Loucy (cell line): ENCODE measurements around the gene FKBP14.
A peak's percentile ranks its signal among the peaks of the same experiment; 100 is the strongest.

Source experiments
- H2AFZ ChIP-seq: fragments of 200-600 bp; sonication (generic); 2 replicates; pipeline ENCODE4 v1.6.0; 2016; ENCODE audit warnings: antibody characterized with exemption, mild to moderate bottlenecking, low read length, moderate library complexity
- H3F3A ChIP-seq: fragments of 200-600 bp; 2 replicates; pipeline ENCODE4 v1.6.0; 2016; ENCODE audit warnings: antibody characterized with exemption, low read depth, mild to moderate bottlenecking
- H3K27me3 ChIP-seq: fragments of 200-600 bp; sonication (generic); 2 replicates; pipeline ENCODE4 v1.6.1; 2014; ENCODE audit warnings: low read length, mild to moderate bottlenecking; ENCODE audit not compliant: insufficient read depth, poor library complexity, severe bottlenecking
- H3K36me3 ChIP-seq: fragments of 200-600 bp; sonication (generic); 2 replicates; pipeline ENCODE4 v1.6.1; 2016; ENCODE audit warnings: low read length; ENCODE audit not compliant: insufficient read depth
- H3K4me1 ChIP-seq: fragments of 200-600 bp; sonication (generic); 2 replicates; pipeline ENCODE4 v1.5.1; 2014; ENCODE audit warnings: low read length, mild to moderate bottlenecking; ENCODE audit not compliant: insufficient read depth, poor library complexity, severe bottlenecking
- H3K4me2 ChIP-seq: fragments of 200-600 bp; sonication (generic); 2 replicates; pipeline ENCODE4 v1.6.0; 2014; ENCODE audit warnings: antibody characterized with exemption, low read length, low read depth, mild to moderate bottlenecking; ENCODE audit not compliant: poor library complexity, severe bottlenecking
- H3K4me3 ChIP-seq: fragments of 200-600 bp; sonication (generic); 2 replicates; pipeline ENCODE4 v1.5.1; 2014; ENCODE audit warnings: low read length, mild to moderate bottlenecking, mixed read lengths; ENCODE audit not compliant: poor library complexity, severe bottlenecking
- H3K79me2 ChIP-seq: fragments of 200-600 bp; sonication (generic); 2 replicates; pipeline ENCODE4 v1.6.1; 2014; ENCODE audit warnings: low read length; ENCODE audit not compliant: insufficient read depth
- H3K9ac ChIP-seq: fragments of 200-600 bp; sonication (generic); 2 replicates; pipeline ENCODE4 v1.6.0; 2014; ENCODE audit warnings: mild to moderate bottlenecking, low read depth, low read length, moderate library complexity; ENCODE audit not compliant: poor library complexity, severe bottlenecking
- H3K9me2 ChIP-seq: fragments of 200-600 bp; sonication (generic); replicated peaks from 2 replicates; pipeline ENCODE4 v1.6.1; 2016; ENCODE audit warnings: low read depth, low read length, mixed read lengths
- H3K9me3 ChIP-seq: fragments of 200-600 bp; sonication (generic); 2 replicates; pipeline ENCODE4 v1.6.1; 2014; ENCODE audit warnings: mild to moderate bottlenecking, antibody characterized with exemption, low read length, low read depth; ENCODE audit not compliant: insufficient read depth
- H4K20me1 ChIP-seq: fragments of 200-600 bp; sonication (generic); 2 replicates; pipeline ENCODE4 v1.6.0; 2014; ENCODE audit warnings: antibody characterized with exemption, low read length, mild to moderate bottlenecking; ENCODE audit not compliant: insufficient read depth, poor library complexity, severe bottlenecking
- EZH2phosphoT487 ChIP-seq: fragments of 200-600 bp; IDR thresholded peaks from 2 replicates; pipeline ENCODE4 v1.6.1; 2018; ENCODE audit warnings: antibody characterized with exemption, mild to moderate bottlenecking, moderate library complexity, borderline replicate concordance
- TF ChIP-seq, protein P1 (sequence below): fragments of 200-600 bp; sonication (generic); conservative IDR thresholded peaks from 2 replicates; pipeline ENCODE4 v1.5.1; 2014; ENCODE audit warnings: mild to moderate bottlenecking, antibody characterized with exemption, low read length

Gene FKBP14

DNA sequence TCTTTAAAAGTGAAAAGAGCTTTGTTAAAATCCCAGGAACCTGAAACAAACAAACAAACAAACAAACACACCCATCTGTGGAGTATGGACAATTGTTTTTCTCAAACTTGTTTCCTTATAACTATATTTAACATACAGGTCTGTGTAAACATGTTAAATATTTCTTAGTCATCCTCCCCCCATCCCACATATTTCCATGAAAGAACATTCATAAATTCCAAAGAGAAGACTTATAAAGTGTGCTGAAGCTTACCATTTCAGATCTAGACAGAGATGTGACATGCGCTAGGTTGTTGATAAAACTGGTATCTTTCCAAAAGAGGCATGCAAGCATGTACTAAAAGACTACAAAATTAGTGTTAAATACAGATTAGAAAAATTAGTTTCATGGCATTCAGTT is 6.5 kb downstream of the FKBP14 start:
- Histone ChIP-seq H3K27me3 (no peaks in the 10 kb centered on the region), H3K9me2 (no peaks in the 10 kb centered on the region), H3K36me3 (peaks cover 5% of the 10 kb centered on the region; the same call in 1 of the 2 replicates), H3K4me1 (peaks cover 34% of the 10 kb centered on the region), H3K79me2 (peaks cover 19% of the 10 kb centered on the region; the same call in 1 of the 2 replicates), H3K9me3 (no peaks in the 10 kb centered on the region), H2AFZ (no peak overlapping the region), H3K4me2 (peak overlapping the region; percentile 36), H3K9ac (no peak overlapping the region), H4K20me1 (no peaks in the 10 kb centered on the region), H3K4me3 (no peak overlapping the region), H3F3A (no peaks in the 10 kb centered on the region)
- no peak for TF ChIP-seq EZH2phosphoT487
- TF ChIP-seq, protein P1, sequence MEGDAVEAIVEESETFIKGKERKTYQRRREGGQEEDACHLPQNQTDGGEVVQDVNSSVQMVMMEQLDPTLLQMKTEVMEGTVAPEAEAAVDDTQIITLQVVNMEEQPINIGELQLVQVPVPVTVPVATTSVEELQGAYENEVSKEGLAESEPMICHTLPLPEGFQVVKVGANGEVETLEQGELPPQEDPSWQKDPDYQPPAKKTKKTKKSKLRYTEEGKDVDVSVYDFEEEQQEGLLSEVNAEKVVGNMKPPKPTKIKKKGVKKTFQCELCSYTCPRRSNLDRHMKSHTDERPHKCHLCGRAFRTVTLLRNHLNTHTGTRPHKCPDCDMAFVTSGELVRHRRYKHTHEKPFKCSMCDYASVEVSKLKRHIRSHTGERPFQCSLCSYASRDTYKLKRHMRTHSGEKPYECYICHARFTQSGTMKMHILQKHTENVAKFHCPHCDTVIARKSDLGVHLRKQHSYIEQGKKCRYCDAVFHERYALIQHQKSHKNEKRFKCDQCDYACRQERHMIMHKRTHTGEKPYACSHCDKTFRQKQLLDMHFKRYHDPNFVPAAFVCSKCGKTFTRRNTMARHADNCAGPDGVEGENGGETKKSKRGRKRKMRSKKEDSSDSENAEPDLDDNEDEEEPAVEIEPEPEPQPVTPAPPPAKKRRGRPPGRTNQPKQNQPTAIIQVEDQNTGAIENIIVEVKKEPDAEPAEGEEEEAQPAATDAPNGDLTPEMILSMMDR, result no peak

DNA sequence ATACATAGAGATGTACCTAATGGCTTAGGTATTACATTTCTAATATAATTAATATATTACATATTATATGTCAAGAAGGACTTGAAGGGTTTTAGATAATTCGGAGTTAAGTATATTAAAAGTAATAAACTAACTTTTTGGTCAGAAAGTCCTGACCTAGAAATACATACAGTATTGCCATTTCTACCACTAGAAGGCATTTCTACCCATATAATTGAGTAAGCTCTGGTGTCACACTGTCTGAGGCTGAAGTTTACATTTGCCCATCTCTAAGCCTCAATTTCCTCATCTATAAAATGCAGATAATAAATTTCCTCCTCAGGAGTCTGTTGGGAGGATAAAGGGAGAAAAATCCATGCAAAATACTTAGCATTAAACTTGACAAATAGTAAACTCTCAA is 7.1 kb downstream of the FKBP14 start:
- no peak overlapping the region for H3K9ac ChIP-seq
- H3K4me1 ChIP-seq, result peaks cover 30% of the 10 kb centered on the region
- H2AFZ ChIP-seq, result no peak overlapping the region
- H4K20me1 ChIP-seq, result no peaks in the 10 kb centered on the region
- TF ChIP-seq EZH2phosphoT487, result no peak
- TF ChIP-seq, protein P1, result peak; percentile 41
- H3K4me3 ChIP-seq, result no peak overlapping the region
- no peaks in the 10 kb centered on the region for H3K9me3 ChIP-seq
- peaks cover 8% of the 10 kb centered on the region; the same call in 1 of the 2 replicates for H3K36me3 ChIP-seq
- H3K4me2 ChIP-seq, result no peak overlapping the region
- H3K27me3 ChIP-seq, result no peaks in the 10 kb centered on the region
- H3K79me2 ChIP-seq, result peaks cover 15% of the 10 kb centered on the region; the same call in 1 of the 2 replicates
- H3K9me2 ChIP-seq, result no peaks in the 10 kb centered on the region
- no peaks in the 10 kb centered on the region for H3F3A ChIP-seq

DNA sequence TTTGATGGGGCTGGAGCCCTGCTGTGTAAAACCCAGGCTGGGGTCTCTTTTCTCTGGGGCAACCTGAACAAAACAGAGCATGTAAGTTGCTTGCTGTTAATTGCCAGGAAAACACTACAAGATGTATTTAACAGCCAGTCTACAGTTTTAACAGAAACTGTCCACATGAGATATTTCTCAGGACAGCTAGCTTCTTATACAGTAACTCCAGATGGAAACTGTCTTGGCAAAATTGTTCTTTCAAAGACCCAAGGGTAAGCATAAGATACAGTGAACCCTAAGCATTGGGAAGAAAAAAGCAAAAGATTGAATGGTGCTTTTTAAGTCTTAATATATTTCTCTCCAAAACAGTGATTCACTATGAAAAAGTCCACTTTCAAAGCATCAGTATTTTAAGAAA is 8.1 kb downstream of the FKBP14 start:
- Histone ChIP-seq H3K9me2 (no peaks in the 10 kb centered on the region), H3K79me2 (peaks cover 11% of the 10 kb centered on the region; the same call in 1 of the 2 replicates), H3K9ac (no peak overlapping the region), H2AFZ (no peak overlapping the region), H4K20me1 (no peaks in the 10 kb centered on the region), H3F3A (no peaks in the 10 kb centered on the region), H3K4me3 (no peak overlapping the region), H3K4me1 (peaks cover 21% of the 10 kb centered on the region), H3K27me3 (no peaks in the 10 kb centered on the region), H3K9me3 (no peaks in the 10 kb centered on the region), H3K36me3 (peaks cover 10% of the 10 kb centered on the region; the same call in 1 of the 2 replicates), H3K4me2 (no peak overlapping the region)
- TF ChIP-seq EZH2phosphoT487, result no peak
- TF ChIP-seq, protein P1, result no peak
